NCI-H1417 treated with DMSO at 0.1 percent for 48 hours (cell line): ENCODE results near the gene TRAF6.

Experiments used
- DNase-seq: peaks from one replicate; lab custom pipeline; 2025; lab: John Stamatoyannopoulos, UW

The TRAF6 gene

GRCh38 chr11:36458129-36458915 is 51.8 kb downstream of the TRAF6 start:
- no peak for DNase-seq

- no peak for DNase-seq
Observed at GRCh38 chr11:36456156-36456555, 53.9 kb downstream of the TRAF6 start.

GRCh38 chr11:36455658-36456111 is 54.4 kb downstream of the TRAF6 start:
- DNase-seq = no peak

- no peak for DNase-seq
Observed at GRCh38 chr11:36454941-36455631, 55.0 kb downstream of the TRAF6 start.

- no peak for DNase-seq
Observed at GRCh38 chr11:36454551-36454940, 55.5 kb downstream of the TRAF6 start.

- no peak for DNase-seq
Observed at GRCh38 chr11:36453678-36454077, 56.4 kb downstream of the TRAF6 start.

GRCh38 chr11:36452961-36453360 is 57.1 kb downstream of the TRAF6 start:
- no peak for DNase-seq

GRCh38 chr11:36452236-36452940 is 57.7 kb downstream of the TRAF6 start:
- DNase-seq = no peak

GRCh38 chr11:36451681-36452080 is 58.4 kb downstream of the TRAF6 start:
- DNase-seq = no peak

GRCh38 chr11:36451045-36451444 is 59.0 kb downstream of the TRAF6 start:
- no peak for DNase-seq

GRCh38 chr11:36450110-36450572 is 59.9 kb downstream of the TRAF6 start:
- no peak for DNase-seq

GRCh38 chr11:36449561-36450096 is 60.4 kb downstream of the TRAF6 start:
- DNase-seq = no peak

GRCh38 chr11:36447947-36448346 is 62.1 kb downstream of the TRAF6 start:
- DNase-seq = no peak

GRCh38 chr11:36447514-36447913 is 62.6 kb downstream of the TRAF6 start:
- DNase-seq = no peak

GRCh38 chr11:36446135-36446534 is 63.9 kb downstream of the TRAF6 start:
- no peak for DNase-seq

- DNase-seq = no peak
Observed at GRCh38 chr11:36443661-36444060, 66.4 kb downstream of the TRAF6 start.

GRCh38 chr11:36441610-36442208 is 68.4 kb downstream of the TRAF6 start:
- DNase-seq = no peak

GRCh38 chr11:36438126-36438525 is 71.9 kb downstream of the TRAF6 start:
- DNase-seq = no peak

- DNase-seq = no peak
Observed at GRCh38 chr11:36437413-36437812, 72.7 kb downstream of the TRAF6 start.
